ENCODE measurements around the gene ITPRID1.

The ITPRID1 gene

GRCh38 chr7:31705377-31705776 is 191.5 kb downstream of the ITPRID1 start:
- FAIRE-seq, result no peak

- FAIRE-seq, result no peak
These were observed 193.2 kb downstream of the ITPRID1 start for GRCh38 chr7:31707089-31707488.
